NCI-H1092 (cell line): Measurements from ENCODE around the gene DTX3.
"Not testable (repeated sequence)": the region's sequence is repeated elsewhere in the genome, so short reads cannot be mapped to it uniquely, and the experiment has no call there.

ENCODE experiments used
- DNase-seq: peaks from one replicate; lab custom pipeline; 2025; lab: John Stamatoyannopoulos, UW

The DTX3 gene

DNA sequence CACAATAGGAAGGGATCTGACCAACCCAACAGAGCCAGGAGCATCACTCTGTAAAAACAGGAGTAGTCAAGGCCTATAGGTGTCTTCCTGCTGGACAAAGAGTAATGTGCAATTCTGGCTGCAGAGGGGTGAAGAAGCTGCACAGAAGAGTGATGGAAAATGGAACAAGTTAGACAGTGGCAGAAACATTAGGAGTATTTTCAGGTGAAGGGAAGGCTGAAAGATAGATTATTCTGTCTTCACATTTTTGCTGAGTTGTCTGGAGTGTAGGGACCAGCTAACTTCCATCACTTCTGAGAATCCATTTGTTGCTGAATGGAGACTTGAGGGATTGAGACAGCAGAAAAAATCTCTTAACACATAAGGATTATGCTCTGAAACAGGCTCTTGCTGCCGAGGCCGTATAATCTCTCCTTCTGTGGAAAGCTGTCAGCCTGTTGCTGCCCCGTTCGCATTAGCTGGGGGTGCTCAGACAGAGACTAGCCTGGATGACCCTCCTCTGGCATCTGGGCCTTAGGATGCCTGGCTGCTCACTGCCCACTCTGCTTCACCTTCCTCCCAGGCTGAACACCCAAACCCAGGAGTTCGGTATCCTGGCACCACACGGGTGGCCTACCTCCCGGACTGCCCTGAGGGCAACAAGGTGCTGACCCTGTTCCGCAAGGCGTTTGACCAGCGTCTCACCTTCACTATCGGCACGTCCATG, 3.5 kb downstream of the DTX3 start:
- no peak for DNase-seq

DNA sequence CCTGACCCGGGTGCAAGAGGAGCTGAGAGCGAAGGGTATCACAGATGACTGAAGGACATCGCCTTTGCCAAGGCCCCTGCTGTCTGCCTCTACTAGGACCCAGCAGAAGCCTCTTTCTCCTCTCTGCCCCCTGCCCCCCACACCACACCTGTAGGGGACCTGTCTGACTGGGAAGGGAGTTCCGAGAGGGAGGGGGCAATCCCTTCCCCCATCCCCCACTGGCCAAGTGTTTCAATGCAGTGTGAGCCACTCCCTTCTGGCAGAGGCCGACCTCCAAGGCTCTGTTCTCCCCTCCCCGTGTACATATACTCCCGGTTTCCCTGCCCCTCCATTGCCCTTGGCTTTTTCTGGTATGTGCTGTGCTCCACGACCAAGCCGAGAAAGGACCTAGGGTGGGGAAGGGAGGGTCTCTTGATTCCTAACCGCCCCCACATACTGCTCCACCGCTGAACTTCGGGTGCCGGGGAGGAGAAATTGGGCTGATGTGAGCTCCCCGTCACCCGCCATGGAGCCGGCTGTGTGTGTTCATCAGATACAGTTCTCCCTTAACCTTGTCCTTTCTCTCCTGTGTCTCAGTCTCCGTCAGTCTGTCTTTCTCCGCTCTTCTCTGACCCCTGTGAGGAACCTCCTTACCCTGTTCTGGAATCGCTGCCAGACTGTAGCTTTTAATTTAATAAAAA, 4.6 kb downstream of the DTX3 start:
- no peak for DNase-seq

DNA sequence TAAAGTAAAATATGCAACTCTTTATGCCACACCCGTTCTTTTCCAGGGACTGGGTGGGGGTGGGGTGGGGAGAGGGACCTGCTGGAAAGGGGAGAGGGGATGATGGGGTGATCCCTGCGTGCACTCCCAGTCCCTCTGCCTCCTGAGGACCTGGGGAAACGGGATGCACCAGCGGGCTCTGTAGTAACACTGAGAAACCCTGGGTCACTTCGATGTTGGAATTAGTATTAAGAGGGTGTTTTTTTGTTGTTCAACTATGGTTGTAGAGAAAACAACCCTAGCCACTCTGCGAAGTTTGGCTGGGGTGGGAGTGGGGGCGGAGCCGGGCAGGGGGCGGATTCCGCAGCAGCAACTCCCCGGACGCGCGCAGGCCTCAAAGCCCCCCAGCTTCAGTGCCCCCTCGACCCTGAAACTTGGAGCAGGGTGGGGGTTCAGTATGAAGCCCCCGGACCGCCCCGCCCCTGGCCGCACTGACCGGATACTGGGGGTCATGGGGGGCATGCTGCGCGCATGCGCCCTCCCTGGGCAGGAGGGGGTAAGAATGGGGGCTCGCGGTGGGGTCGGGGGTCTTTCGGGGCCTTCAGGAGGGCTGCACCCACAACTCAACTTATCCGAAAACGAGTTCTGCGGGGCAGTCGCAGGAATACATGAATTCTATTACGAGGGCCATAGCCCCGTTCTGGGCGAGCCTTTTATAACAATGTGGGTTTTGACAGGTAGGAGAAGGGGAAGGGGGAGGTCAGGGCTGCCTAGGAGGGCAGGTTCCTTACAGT, 5.3 kb downstream of the DTX3 start:
- no peak for DNase-seq

DNA sequence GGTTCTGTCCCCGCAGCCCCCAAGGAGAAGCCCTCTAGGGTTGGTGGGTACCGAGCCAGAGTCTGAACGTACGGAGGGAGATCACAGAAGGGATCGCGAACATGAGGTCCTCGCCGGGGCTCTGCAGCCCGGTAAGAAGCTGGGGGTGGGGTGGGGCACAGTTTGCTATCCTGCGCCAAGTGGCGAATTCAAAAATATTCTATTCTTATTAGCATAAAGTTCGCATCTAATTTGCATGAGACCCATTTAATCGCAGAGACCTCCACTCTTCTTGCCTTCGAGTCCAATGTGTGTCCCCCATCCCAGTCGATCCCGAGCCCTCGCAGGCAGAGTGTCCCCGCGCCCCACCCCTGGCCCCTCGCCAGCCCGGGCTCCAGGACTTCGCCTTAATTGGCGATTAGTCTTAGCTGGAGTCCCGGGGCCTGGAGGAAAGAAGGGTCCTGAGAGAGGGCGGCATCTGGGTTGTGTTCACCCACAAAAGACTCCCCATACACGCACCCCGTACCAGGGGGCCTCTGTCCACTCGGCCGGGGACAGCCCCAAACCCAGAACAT, 6.0 kb downstream of the DTX3 start:
- no peak for DNase-seq

DNA sequence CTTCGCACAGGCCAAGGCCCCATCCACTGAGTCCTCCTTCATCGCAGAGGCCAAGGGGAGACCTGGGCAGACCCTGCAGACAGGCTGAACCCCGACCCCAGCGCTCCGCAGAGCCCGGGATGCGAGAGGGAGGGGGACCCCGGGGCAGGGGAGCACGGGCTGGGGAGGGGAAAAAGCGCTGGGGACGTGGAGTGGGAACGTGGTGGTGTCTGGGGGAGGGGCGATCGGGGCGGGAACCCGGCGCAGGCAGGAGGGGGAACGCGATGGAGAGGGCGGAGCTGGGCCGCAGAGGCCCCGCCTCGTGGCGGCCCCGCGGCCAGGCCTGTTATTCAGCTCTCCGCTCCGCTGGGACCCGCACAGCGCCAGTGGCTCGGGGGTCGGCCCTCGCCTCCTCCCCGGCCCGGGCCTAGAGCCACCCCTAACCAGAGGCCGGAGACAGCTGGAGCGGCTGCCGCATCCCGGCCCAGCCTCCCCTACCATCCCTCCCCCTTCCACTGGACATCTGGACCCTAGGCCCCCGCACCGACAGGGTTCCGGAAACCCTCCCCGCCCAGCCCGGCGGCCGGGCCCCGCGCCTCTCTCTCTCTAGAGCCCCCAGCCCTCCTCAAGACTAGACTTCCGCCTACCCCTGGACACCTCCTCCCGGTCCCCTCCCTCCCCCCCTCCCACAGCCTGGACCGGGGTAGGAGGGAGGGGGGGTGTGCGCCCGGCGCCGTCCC, 6.6 kb downstream of the DTX3 start, which contains the start of gene ARHGEF25:
TSS of gene ARHGEF25 (plus strand) at position 328 of the 719 bp plus-strand sequence. CDS start 460 bp downstream, outside the sequence.
- DNase-seq: peak; percentile 24

DNA sequence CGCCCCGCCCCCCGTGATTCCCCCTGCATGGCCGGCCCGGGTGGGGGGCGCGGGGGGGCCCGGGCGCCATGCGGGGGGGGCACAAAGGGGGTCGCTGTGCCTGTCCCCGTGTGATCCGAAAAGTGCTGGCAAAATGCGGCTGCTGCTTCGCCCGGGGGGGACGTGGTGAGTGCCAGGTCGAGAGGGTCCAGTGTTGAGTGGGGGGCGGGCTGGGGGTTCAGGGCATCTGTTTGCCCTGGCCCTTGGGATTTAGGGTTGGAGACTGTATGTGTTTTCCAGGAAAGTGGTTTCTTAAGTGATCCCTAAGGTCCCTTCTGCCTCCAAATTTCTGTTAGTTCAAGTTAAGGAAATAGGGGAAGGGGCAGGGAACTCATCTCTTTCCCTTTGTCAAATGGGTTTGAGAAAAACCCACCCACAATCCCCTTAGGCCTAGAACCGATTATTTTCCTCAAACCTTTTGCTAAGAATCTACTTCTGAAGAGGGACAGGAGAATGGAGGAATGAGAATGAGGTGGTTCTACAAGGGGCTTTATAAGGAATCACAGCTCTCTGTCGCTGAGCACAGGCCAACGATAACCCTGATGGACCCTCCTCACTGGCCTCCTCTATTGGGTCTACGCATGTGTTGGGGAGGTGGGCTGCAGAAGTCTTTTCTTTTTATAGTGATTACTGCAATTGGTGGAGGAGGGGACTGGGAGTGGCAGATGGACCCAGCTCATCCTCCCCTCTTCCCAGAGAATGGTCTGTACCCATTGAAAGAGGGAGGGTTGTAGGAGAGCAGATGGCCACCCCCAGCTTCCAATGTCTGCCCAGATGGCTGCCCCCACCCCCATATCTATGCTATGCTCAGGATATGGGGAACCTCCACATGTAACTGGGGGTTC, 7.4 kb downstream of the DTX3 start:
- no peak for DNase-seq

DNA sequence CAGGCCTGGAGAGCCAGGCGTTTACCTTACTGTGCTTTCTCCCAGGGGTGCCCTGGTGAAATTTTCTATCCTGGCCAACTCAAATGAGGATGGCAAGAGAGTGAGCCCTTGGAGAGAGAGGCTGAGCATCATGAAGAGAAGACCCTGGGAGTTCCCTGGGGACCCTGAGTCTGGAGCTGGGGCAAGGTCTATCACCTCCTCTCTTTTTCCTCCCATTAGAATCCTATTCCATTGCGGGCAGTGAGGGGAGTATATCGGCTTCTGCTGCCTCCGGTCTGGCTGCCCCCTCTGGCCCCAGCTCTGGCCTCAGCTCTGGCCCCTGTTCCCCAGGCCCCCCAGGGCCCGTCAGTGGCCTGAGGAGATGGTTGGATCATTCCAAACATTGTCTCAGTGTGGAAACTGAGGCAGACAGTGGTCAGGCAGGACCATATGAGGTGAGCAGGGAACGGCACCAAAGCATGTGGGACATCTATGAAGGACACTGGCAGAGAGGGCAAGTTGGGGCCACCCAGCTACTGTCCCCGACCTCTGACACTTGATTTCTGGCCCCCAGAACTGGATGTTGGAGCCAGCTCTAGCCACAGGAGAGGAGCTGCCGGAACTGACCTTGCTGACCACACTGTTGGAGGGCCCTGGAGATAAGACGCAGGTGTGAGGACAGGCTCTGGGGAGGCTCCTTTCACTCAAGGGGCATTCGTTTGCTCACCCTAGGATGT, 8.2 kb downstream of the DTX3 start:
- DNase-seq: no peak

DNA sequence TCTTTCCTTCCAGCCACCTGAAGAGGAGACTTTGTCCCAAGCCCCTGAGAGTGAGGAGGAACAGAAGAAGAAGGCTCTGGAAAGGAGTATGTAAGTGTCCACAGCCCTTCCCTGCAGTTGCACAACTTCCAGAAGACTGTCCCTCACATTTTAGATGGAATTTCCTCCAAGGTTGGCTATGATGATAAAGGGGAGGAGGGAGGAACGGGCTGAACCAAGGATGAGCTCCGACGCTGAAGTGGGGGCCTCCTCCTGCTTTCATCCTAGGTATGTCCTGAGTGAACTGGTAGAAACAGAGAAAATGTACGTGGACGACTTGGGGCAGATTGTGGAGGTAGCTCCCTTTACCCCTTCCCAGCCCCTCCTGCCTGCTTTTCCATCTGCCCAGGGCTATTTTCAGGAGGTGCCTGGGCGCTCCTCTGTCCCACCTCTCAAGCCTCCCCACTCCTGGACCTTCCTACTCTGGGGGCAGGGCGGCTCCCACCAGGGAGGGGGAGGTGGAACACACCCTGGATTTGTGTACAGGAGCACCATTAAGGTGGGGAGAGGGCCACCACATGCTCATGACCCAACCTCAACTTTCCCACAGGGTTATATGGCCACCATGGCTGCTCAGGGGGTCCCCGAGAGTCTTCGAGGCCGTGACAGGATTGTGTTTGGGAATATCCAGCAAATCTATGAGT, 8.9 kb downstream of the DTX3 start:
- DNase-seq: no peak

DNA sequence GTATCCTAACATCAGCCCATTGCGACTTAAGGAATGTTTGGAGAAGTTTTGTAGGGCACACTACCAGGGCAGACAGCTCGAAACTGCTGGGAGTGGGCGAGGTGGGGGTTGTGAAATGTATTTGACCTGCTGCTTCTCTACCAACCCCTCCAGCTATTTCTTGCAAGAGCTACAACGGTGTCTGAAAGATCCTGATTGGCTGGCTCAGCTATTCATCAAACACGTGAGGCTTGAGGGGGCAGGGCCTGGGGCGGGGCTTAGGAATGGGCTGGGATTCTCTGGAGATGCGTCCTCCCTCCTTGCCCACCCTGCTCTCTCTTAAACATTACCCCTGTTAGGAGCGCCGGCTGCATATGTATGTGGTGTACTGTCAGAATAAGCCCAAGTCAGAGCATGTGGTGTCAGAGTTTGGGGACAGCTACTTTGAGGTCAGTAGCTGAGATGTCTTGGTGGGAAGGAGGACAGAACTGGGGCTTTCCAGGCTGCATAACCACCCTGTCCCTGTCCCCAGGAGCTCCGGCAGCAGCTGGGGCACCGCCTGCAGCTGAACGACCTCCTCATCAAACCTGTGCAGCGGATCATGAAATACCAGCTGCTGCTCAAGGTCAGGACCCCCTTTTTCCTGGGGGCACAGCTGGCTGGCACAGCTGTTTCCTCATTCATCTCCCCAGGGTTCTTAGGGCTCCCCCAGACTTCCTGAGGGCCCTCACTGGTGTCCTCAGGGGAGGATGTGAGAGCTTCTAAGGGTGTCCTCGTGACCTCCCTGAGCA, 9.7 kb downstream of the DTX3 start:
- DNase-seq: no peak

DNA sequence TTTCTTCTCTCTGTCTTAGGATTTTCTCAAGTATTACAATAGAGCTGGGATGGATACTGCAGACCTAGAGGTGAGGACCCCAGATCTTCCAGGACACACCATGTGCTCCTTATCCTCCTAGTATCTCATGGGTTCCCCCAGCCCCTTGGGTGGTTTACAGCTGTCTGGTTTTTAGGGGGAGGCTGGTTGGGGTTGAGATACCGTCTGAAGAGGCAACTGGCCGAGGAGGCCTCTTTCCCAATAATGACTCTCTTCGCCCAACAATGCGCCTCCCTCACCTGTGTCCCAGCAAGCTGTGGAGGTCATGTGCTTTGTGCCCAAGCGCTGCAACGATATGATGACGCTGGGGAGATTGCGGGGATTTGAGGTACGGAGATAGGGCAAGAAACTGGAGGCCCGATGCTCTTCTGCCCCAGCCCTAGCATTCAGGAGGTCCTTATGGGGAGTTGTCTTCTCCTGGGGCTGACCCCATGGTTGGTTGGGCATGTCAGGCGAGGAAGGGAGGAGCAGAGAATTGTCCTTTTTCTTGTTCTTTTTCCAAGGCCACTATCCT, 10.4 kb downstream of the DTX3 start:
- DNase-seq: no peak

DNA sequence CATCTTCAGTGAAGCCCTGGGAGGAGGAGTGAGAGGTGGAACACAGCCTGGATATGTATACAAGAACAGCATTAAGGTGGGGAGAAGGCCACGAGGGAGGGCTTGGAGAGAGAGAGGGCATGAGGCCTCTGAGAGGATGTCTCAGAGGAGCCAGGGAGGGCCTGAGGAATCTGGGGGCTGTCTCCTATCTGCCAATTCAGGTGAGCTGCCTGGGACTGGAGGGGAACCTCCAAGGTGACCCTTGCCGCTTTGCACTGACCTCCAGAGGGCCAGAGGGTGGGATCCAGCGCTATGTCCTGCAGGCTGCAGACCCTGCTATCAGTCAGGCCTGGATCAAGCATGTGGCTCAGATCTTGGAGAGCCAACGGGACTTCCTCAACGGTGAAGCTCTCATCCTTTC, 11.0 kb downstream of the DTX3 start:
- no peak for DNase-seq

DNA sequence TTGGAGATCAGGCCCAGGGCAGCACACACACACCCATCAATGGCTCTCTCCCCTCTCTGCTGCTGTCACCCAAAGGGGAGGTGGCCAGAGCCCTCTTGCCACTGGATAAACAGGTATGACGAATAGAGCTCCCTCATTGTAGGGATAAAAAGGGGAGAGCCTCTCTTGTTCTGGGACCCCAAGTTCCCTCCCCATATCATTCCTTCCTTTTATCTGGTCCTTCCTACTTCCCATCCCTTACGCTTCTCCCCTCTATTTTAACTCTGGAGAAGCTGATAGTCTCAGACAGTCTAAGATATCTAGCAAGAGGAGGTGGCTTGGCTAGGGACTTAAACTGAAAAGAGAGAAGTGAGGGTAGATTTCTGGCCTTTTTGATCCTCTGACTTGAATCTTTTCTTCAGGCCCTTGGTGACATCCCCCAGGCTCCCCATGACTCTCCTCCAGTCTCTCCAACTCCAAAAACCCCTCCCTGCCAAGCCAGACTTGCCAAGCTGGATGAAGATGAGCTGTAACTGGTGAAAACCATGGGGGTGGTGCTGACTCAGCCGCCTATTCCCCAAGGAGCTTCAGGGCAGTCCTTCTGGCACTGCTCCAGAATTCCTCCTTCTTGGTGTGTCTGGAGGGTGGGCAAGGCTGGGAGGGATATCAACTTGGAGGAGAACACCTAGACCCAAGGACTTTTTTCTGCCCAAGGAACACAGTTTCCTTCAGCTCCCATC, 11.9 kb downstream of the DTX3 start:
- DNase-seq: no peak

DNA sequence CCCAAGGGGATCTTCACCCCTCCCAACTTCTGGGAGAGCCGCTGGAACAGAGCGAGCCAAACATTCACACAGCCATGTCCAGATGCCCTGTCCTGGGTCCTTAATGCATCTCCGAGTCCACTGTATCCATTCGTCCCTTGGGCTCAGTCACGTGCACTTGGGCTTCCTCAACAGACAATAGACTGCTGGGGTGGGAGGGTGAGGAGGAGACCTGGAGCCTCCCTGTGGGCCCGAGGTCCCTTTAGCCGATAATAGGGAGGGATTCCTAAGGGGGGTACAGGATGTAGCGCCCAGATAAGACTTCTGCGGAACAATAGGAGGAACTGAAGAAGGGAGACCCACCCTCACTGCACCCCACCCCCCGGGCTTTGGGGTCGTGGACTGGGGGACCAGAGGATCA, 13.3 kb downstream of the DTX3 start:
- no peak for DNase-seq

DNA sequence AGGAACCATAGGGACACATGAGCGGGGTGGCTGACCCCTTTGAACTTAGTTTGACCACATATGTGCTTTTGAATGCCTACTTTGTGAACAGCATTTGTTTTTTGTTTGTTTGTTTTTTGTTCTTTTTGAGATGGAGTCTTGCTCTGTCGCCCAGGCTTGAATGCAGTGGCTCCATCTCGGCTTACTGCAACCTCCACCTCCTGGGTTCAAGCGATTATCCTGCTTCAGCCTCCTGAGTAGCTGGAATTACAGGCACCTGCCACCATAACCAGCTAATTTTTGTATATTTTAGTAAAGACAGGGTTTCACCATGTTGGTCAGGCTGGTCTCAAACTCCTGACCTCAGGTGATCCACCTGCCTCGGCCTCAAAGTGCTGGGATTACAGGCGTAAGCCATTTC, 13.8 kb downstream of the DTX3 start:
- DNase-seq: not testable (repeated sequence)

DNA sequence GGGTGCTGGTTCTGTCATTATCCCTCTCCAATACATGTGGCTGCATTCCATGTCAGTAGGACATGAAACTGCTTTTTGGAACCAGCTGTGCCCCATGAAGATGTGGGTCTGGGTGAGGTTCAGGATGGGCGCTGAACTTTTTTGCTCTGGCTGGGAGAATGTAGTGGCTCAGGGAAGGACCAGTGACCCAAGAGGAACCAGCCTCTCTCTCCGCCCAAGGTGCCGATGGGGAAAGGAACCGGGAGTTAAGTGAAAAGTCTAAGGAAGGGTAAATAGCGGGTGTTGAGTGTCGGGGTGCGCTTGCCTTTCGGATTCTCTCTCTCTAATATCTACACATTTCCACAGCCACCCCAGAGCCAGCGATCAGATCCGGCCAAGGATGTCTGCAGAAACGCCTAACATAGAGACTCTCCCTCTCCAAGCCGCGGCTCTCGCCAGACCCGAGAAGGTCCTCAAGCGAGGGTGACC, 14.4 kb downstream of the DTX3 start:
- DNase-seq: no peak

DNA sequence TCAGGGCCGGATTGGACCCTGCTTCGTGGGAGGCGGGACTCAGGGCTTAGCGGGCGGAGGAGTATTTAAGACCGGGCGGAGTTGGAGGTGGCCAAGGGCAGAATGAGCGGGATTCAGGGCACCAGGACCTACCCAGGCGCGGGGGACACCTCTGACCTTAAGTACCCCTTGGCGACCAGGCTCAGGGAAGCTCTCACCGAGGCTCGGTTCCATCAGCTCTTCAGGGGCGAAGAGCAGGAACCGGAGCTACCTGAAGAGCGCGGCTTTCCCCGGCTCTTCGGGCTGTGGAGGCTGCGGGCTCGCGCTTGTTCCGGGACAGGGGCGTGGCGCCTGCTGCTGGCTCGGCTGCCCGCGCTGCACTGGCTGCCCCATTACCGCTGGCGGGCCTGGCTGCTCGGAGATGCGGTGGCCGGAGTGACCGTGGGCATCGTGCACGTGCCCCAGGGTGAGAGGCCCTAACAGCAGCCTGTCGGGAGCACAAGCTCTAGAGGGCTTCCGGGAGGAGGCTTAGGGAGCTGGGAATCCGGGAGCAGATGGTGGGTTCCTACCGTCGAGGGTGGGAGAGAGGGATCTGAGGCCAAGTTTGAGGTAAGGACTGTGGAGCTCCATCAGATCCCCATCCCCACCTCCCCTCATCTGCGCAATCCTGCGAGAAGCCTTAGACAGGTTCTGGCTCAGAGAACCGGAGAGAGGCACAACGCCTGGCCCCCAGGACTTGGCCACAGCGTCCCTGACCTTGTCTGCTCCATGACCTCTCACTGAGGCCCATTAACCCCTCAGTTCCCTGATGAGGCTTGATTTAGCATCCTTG, 15.0 kb downstream of the DTX3 start:
- no peak for DNase-seq
